Gastrocnemius medialis (tissue), 4 donors: ENCODE measurements around the gene MAST4. TPM values are rescaled to one million over a fixed set of nuclear protein-coding genes. Genes with fewer than 3 reads are reported as not detected.
A peak's percentile ranks its signal among the peaks of the same experiment; 100 is the strongest.

ENCODE experiments used
- ATAC-seq, 2 donors: fragments of 150-250 bp; one replicate each; pipeline ENCODE4 v1.9.1; 2016
- DNase-seq, 2 donors: peaks; one replicate each; pipeline ENCODE4 v3.0.0-alpha.2; 2019
- H3K27ac ChIP-seq, 4 donors: fragments of 200-600 bp; sonication (generic); 1 replicate in 1 of 4; 2 replicates in 3 of 4; pipeline ENCODE4 v1.5.1; 2016 to 2018; ENCODE audit warnings: mild to moderate bottlenecking in 2 of 4, moderate library complexity in 1 of 4
- H3K27me3 ChIP-seq, 3 donors: fragments of 200-600 bp; sonication (generic) in 2 of 3; 1 replicate in 1 of 3; 2 replicates in 2 of 3; pipeline versions ENCODE4 v1.5.1 to v1.6.0; 2016 to 2019; ENCODE audit warnings: mild to moderate bottlenecking in 1 of 3, moderate library complexity in 1 of 3
- H3K36me3 ChIP-seq, 2 donors: fragments of 200-600 bp; sonication (generic) in 1 of 2; one replicate each; pipeline ENCODE4 v1.5.1; 2017 to 2018
- H3K4me1 ChIP-seq, 2 donors: fragments of 200-600 bp; sonication (generic) in 1 of 2; one replicate each; pipeline ENCODE4 v1.5.1; 2016 to 2017; ENCODE audit warnings: mild to moderate bottlenecking in 2 of 2
- H3K4me3 ChIP-seq, 4 donors: fragments of 200-600 bp; sonication (generic) in 3 of 4; 1 replicate in 1 of 4; 2 replicates in 3 of 4; pipeline ENCODE4 v1.5.1; 2016 to 2019; ENCODE audit warnings: mild to moderate bottlenecking in 2 of 4
- H3K9me3 ChIP-seq, 3 donors: fragments of 200-600 bp; sonication (generic) in 2 of 3; 1 replicate in 1 of 3; 2 replicates in 2 of 3; pipeline ENCODE4 v1.5.1; 2016 to 2019
- CTCF ChIP-seq, 5 experiments: fragments of 450-650 bp in 3 of 5; fragments of 200-600 bp in 2 of 5; sonication (generic) in 2 of 5; IDR thresholded peaks in 4 of 5; conservative IDR thresholded peaks in 1 of 5; 1 replicate in 4 of 5; 2 replicates in 1 of 5; pipeline ENCODE4 v1.5.1; 2016 to 2019; ENCODE audit warnings: antibody characterized with exemption in 5 of 5, mild to moderate bottlenecking in 3 of 5, moderate library complexity in 3 of 5
- POLR2A ChIP-seq, 2 donors: fragments of 450-650 bp; IDR thresholded peaks; one replicate each; pipeline ENCODE4 v1.6.1; 2017; ENCODE audit warnings: antibody characterized with exemption in 2 of 2, mild to moderate bottlenecking in 2 of 2, moderate library complexity in 2 of 2
- in situ Hi-C, 4 donors: fragments of 200-750 bp; cut with MboI; loops; one replicate each; pipeline versions ENCODE4 v1.15.0 to v1.8.0; 2017; ENCODE audit warnings: low sequenced_read_pairs in 4 of 4
- intact Hi-C: fragments of 100-400 bp; cut with DNase I; formaldehyde crosslinking; loops from one replicate; pipeline ENCODE4 v1.15.1; 2023; ENCODE audit warnings: low total_unique reads
- total RNA-seq, 4 donors: library from RNA; depleted of rRNA; stranded (reverse); fragments of >200 nt; gene quantifications; one replicate each; pipeline versions ENCODE4 v1.1.0 to v1.2.3, GENCODE V29; 2016

MAST4 gene
- total RNA-seq, 4 donors from 2014 or later: 24.1 to 42.0 (median 38.5) TPM

DNA sequence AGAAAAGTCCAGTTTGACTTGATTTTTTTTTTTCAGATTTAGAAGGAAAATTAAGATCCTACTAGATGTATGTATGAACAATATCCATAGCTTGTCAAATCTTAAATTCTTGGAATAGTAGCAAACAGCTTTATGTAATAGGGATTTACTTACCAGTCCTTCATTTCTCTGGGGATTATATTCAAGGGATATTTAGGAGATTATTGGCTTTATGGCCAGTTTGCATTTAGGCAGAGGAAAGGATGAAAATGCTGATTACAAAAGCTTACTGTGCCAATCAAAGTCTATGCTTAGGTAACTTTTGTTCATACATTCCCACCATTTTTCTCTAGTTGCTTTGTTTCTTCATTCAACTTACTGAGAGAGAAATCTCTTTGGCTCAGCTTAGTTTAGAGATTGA is 47.9 kb downstream of the MAST4 start:
- no peak for DNase-seq
- intact Hi-C loops: no loop called here
- H3K4me3 ChIP-seq: no peak overlapping the region
- no peaks in the 10 kb centered on the region for H3K36me3 ChIP-seq
- no peaks in the 10 kb centered on the region for H3K4me1 ChIP-seq
- H3K27ac ChIP-seq: no peak overlapping the region
- no peaks in the 10 kb centered on the region for H3K9me3 ChIP-seq
- TF ChIP-seq CTCF (IDR thresholded peaks at IDR 0.05 in 4 of 5, conservative IDR thresholded peaks at IDR 0.05 in 1 of 5): no peak
- no peak for TF ChIP-seq POLR2A (IDR thresholded peaks at IDR 0.05)
- no peaks in the 10 kb centered on the region for H3K27me3 ChIP-seq
- in situ Hi-C loops: no loop called here
- no peak for ATAC-seq

DNA sequence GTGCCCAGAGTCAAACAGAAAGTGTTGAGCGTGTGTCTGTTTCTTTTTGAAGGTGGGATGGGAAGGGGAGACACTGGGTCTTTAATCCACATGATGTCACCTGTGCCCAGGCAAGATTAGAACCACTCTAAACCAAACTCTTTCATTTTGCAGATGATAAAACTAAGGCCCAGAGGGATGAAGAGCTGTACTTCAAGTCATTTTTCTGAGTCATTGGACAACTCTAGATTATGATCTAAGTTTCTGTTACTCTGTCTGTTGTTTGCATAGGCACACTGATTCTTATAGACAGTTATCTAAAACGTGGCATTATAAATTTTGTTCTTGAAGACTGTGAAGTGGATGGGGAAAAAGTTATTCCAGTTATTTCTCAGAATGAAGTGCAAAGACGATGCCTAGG is 48.8 kb downstream of the MAST4 start:
- in situ Hi-C loops: no loop called here
- no peak for TF ChIP-seq CTCF (IDR thresholded peaks at IDR 0.05 in 4 of 5, conservative IDR thresholded peaks at IDR 0.05 in 1 of 5)
- no peak for TF ChIP-seq POLR2A (IDR thresholded peaks at IDR 0.05)
- intact Hi-C loops: no loop called here

DNA sequence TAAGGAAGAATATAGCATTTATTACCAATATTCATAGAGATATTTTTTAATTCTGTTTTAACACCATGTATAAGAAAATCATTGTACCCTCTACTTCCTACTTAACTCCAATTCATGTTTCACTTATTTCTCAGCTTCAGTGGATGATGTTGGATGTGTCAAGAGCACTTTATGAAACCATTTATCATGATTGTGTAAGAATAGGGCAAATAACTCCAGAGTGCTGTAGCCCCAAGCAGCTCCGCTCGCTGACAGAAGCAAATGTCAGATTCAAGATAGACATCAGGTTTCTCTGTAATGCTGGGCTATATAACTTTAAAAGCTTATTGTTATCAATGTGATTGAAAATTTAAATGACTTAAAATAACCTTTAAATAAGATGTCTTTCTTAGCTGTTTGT is 50.4 kb downstream of the MAST4 start:
- TF ChIP-seq CTCF (IDR thresholded peaks at IDR 0.05 in 4 of 5, conservative IDR thresholded peaks at IDR 0.05 in 1 of 5): no peak
- no peak for TF ChIP-seq POLR2A (IDR thresholded peaks at IDR 0.05)
- intact Hi-C loops (no loop called here), in situ Hi-C loops (no loop called here)
- Histone ChIP-seq H3K36me3 (no peaks in the 10 kb centered on the region), H3K9me3 (no peaks in the 10 kb centered on the region), H3K4me3 (no peak overlapping the region), H3K27me3 (no peaks in the 10 kb centered on the region), H3K4me1 (no peaks in the 10 kb centered on the region), H3K27ac (no peak overlapping the region)
- DNase-seq (no peak), ATAC-seq (peak; percentile 61 to 70)

More for the DNA sequence above, 48.8 kb downstream of the MAST4 start:
- DNase-seq (no peak), ATAC-seq (no peak)
- H3K36me3 ChIP-seq: no peaks in the 10 kb centered on the region
- no peaks in the 10 kb centered on the region for H3K4me1 ChIP-seq
- H3K27me3 ChIP-seq: no peaks in the 10 kb centered on the region
- no peaks in the 10 kb centered on the region for H3K9me3 ChIP-seq
- H3K27ac ChIP-seq: no peak overlapping the region
- H3K4me3 ChIP-seq: no peak overlapping the region

DNA sequence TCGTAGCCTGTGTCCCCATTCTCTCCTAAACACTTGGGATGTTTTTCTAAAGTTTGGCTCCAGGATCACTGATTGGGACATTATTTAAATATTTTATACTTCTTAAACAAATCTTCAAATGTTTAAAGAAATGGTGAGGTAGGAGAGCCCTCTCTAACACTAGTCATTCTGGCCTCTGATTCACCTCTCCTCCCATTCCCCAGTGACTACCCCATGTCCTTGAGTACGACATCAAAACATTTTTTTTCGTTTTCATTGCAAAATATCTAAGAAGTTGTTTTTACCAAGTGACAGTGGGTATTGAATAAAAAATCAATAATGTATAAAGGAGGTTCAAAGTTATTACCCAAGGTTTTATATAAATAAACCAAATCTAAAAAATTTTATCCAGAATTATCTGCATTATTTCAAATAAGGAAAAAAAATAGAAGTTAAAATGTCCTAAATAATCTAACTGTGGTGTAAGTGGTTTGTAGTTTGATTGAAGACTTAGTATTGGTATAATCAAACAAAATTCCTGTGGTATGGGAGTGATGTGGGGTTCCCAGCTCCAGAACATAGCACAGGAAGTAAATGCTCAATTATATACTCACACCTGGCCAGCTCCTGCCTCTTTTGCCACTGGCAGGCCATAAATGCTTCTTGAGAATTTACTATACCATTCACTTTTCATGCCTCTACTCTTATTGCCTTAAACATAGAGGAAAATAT is 51.1 kb downstream of the MAST4 start:
- DNase-seq (no peak), ATAC-seq (peak; percentile 53 to 63)
- no peaks in the 10 kb centered on the region for H3K36me3 ChIP-seq
- TF ChIP-seq CTCF (IDR thresholded peaks at IDR 0.05 in 4 of 5, conservative IDR thresholded peaks at IDR 0.05 in 1 of 5) (no peak), POLR2A (IDR thresholded peaks at IDR 0.05) (no peak)
- no peaks in the 10 kb centered on the region for H3K27me3 ChIP-seq
- in situ Hi-C loops: no loop called here
- no peak overlapping the region for H3K27ac ChIP-seq
- H3K9me3 ChIP-seq: no peaks in the 10 kb centered on the region
- no peaks in the 10 kb centered on the region for H3K4me1 ChIP-seq
- intact Hi-C loops: no loop called here
- H3K4me3 ChIP-seq: no peak overlapping the region

- DNase-seq (no peak), ATAC-seq (no peak)
- in situ Hi-C loops (no loop called here), intact Hi-C loops (no loop called here)
- H3K27ac ChIP-seq: no peak overlapping the region
- no peaks in the 10 kb centered on the region for H3K9me3 ChIP-seq
- H3K4me3 ChIP-seq: no peak overlapping the region
- H3K4me1 ChIP-seq: no peaks in the 10 kb centered on the region
- no peak for TF ChIP-seq CTCF (IDR thresholded peaks at IDR 0.05 in 4 of 5, conservative IDR thresholded peaks at IDR 0.05 in 1 of 5)
- TF ChIP-seq POLR2A (IDR thresholded peaks at IDR 0.05): no peak
- H3K27me3 ChIP-seq: no peaks in the 10 kb centered on the region
- H3K36me3 ChIP-seq: no peaks in the 10 kb centered on the region
Measured at GRCh38 chr5:66652818-66653217, 56.6 kb downstream of the MAST4 start.
